Calu3 (cell line): ENCODE data around the gene RBL2. TPM values are rescaled to one million over a fixed set of nuclear protein-coding genes. Genes with fewer than 3 reads are reported as not detected.

ENCODE experiments used
- BruUV-seq: library from RNA; stranded (reverse); fragments of 400-500 nt; replicated peaks from 2 replicates; lab custom pipeline; 2021; lab: Mats Ljungman, UMichigan
- CTCF ChIA-PET: fragments of 300-600 bp; sonication (Branson Sonifier 250); formaldehyde crosslinking; loops from one replicate; lab custom pipeline; 2022; ENCODE audit warnings: antibody characterized with exemption; lab: Charles Lee
- DNase-seq: peaks from one replicate; pipeline ENCODE4 v3.0.0; 2022
- H3K27ac Mint-ChIP-seq: one replicate; pipeline ENCODE4 v1.8.0; 2022; ENCODE audit warnings: mixed read lengths; ENCODE audit not compliant: unreplicated experiment
- H3K27me3 Mint-ChIP-seq: one replicate; pipeline ENCODE4 v1.8.0; 2022; ENCODE audit warnings: mixed read lengths; ENCODE audit not compliant: unreplicated experiment
- H3K36me3 Mint-ChIP-seq: one replicate; pipeline ENCODE4 v1.8.0; 2022; ENCODE audit warnings: mild to moderate bottlenecking, moderate library complexity, mixed read lengths; ENCODE audit not compliant: insufficient read depth, unreplicated experiment
- H3K4me1 Mint-ChIP-seq: one replicate; pipeline ENCODE4 v1.8.0; 2022; ENCODE audit warnings: mild to moderate bottlenecking, low read depth, mixed read lengths; ENCODE audit not compliant: unreplicated experiment
- H3K4me3 Mint-ChIP-seq: one replicate; pipeline ENCODE4 v1.8.0; 2022; ENCODE audit warnings: mild to moderate bottlenecking, low read depth, moderate library complexity, mixed read lengths; ENCODE audit not compliant: unreplicated experiment
- H3K9me3 Mint-ChIP-seq: one replicate; pipeline ENCODE4 v1.8.0; 2022; ENCODE audit warnings: low read depth, mixed read lengths; ENCODE audit not compliant: unreplicated experiment
- CTCF ChIP-seq: fragments of 200-600 bp; IDR thresholded peaks from one replicate; pipeline ENCODE4 v1.8.0; 2022; ENCODE audit warnings: antibody characterized with exemption; ENCODE audit not compliant: unreplicated experiment
- intact Hi-C: fragments of 100-400 bp; cut with micrococcal nuclease; formaldehyde crosslinking; loops from one replicate; pipeline ENCODE4 v1.10.0; 2022; ENCODE audit not compliant: unreplicated experiment
- total RNA-seq: library from RNA; stranded (reverse); gene quantifications from 2 replicates; pipeline ENCODE4 v1.2.3, GENCODE V29; 2022

RBL2 gene
- total RNA-seq, 1 experiment from 2014 or later = 62.8 TPM

GRCh38 chr16:53498984-53499383, 64.7 kb downstream of the RBL2 start:
- Mint-ChIP-seq H3K36me3 (peaks cover 66% of the 10 kb centered on the region), H3K27me3 (no peaks in the 10 kb centered on the region), H3K4me3 (no peak overlapping the region), H3K9me3 (no peaks in the 10 kb centered on the region), H3K27ac (no peak overlapping the region), H3K4me1 (peaks cover 23% of the 10 kb centered on the region)
- no peak for TF ChIP-seq CTCF
- no peak for DNase-seq
- intact Hi-C loops = no loop called here
- BruUV-seq = no TSS peak
- CTCF ChIA-PET = interaction anchor here (0.6 kb wide), 1 partner anchor 262 kb away, joined by 6 read pairs; no protein-coding TSS in a partner anchor

GRCh38 chr16:53501216-53501859, 67.1 kb downstream of the RBL2 start:
- peak overlapping the region; percentile 47 for H3K27ac Mint-ChIP-seq
- H3K4me1 Mint-ChIP-seq = peaks cover 33% of the 10 kb centered on the region
- DNase-seq = no peak
- H3K27me3 Mint-ChIP-seq = no peaks in the 10 kb centered on the region
- intact Hi-C loops = loop anchor here (5.0 kb wide), 1 partner anchor 449 kb away; the partner anchor contains the start of genes CHD9 and CHD9NB
- H3K36me3 Mint-ChIP-seq = peaks cover 64% of the 10 kb centered on the region
- no peak for TF ChIP-seq CTCF
- H3K9me3 Mint-ChIP-seq = no peaks in the 10 kb centered on the region
- H3K4me3 Mint-ChIP-seq = peak overlapping the region; percentile 89
- CTCF ChIA-PET = interaction anchor here (0.6 to 1.3 kb wide), 2 partner anchors 10 to 21 kb away, joined by 3 to 4 read pairs; no protein-coding TSS in a partner anchor
- no TSS peak for BruUV-seq

GRCh38 chr16:53502331-53503269, 68.3 kb downstream of the RBL2 start, which contains the start of gene AKTIP:
AKTIP (minus strand) TSS chr16:53503209; CDS start chr16:53500259, 2,950 bp downstream.
- BruUV-seq = no TSS peak

More at GRCh38 chr16:53502331-53503269, 68.3 kb downstream of the RBL2 start, which contains the start of gene AKTIP:
- Mint-ChIP-seq H3K4me3 (peak within 1 kb of the TSS; percentile 89), H3K27me3 (no peaks in the 10 kb centered on the region), H3K27ac (peak within 1 kb of the TSS; percentile 75), H3K4me1 (peaks cover 33% of the 10 kb centered on the region), H3K9me3 (no peaks in the 10 kb centered on the region), H3K36me3 (peaks cover 53% of the 10 kb centered on the region)
- TF ChIP-seq CTCF = no peak
- peak; percentile 86 for DNase-seq
- CTCF ChIA-PET = interaction anchor here (0.7 kb wide), 1 partner anchor 377 kb away, joined by 3 read pairs; no protein-coding TSS in a partner anchor
- intact Hi-C loops = loop anchor here (5.0 kb wide), 1 partner anchor 450 kb away; the partner anchor contains the start of genes CHD9 and CHD9NB
